ENCODE measurements around the gene FNBP1L. TPM values are rescaled to one million over a fixed set of nuclear protein-coding genes. Genes with fewer than 3 reads are reported as not detected.

FNBP1L gene
- total RNA-seq, 6 experiments from 2014 or later, result 9.0 to 15.6 (median 12.1) TPM

GRCh38 chr1:93592551-93592949, 144.6 kb downstream of the FNBP1L start:
- peak overlapping the region; percentile 80 to 95 (median 90) for H3K27ac ChIP-seq
- WGBS (ENCODE audit: insufficient coverage, low coverage, low lambda C conversion rate, missing lambda C conversion rate), result 12% methylated on average over 6 of the region's 6 CpGs

GRCh38 chr1:93593854-93594602, 146.1 kb downstream of the FNBP1L start:
- DNase-seq, result no peak
- no peaks in the 10 kb centered on the region for H3K9me3 ChIP-seq
- peak overlapping the region in 1 of 3 donors; percentile 95 for H3K27ac ChIP-seq
- ATAC-seq, result no peak
- intact Hi-C loops (cut with DNase I), result no loop called here
- 88% methylated on average over 8 of the region's 13 CpGs for WGBS (ENCODE audit: insufficient coverage, low coverage, low lambda C conversion rate, missing lambda C conversion rate)
- no peaks in the 10 kb centered on the region for H3K27me3 ChIP-seq
- H3K36me3 ChIP-seq, result peaks cover 0 to 10% (median 2%) of the 10 kb centered on the region in 4 donors
- TF ChIP-seq CTCF (IDR thresholded peaks at IDR 0.05) (no peak), POLR2A (IDR thresholded peaks at IDR 0.05) (no peak)
- H3K4me1 ChIP-seq, result peaks cover 0 to 46% (median 14%) of the 10 kb centered on the region in 4 donors
- H3K4me3 ChIP-seq, result no peak overlapping the region

More at GRCh38 chr1:93592551-93592949, 144.6 kb downstream of the FNBP1L start:
- TF ChIP-seq POLR2A (IDR thresholded peaks at IDR 0.05), result peak; percentile 7
- no peak for TF ChIP-seq CTCF (IDR thresholded peaks at IDR 0.05)
- H3K9me3 ChIP-seq, result no peaks in the 10 kb centered on the region
- intact Hi-C loops (cut with DNase I), result no loop called here
- peaks cover 0 to 46% (median 14%) of the 10 kb centered on the region in 4 donors for H3K4me1 ChIP-seq
- DNase-seq, result no peak
- ATAC-seq, result peak in 3 of 4 donors; percentile 38 to 66 (median 62)
- H3K36me3 ChIP-seq, result peaks cover 0 to 21% (median 3%) of the 10 kb centered on the region in 4 donors
- peak overlapping the region; percentile 29 to 52 (median 52) for H3K4me3 ChIP-seq
- no peaks in the 10 kb centered on the region for H3K27me3 ChIP-seq

GRCh38 chr1:93594603-93594880, 146.6 kb downstream of the FNBP1L start:
- Histone ChIP-seq H3K4me3 (no peak overlapping the region), H3K36me3 (peaks cover 0 to 8% (median 0%) of the 10 kb centered on the region in 4 donors), H3K9me3 (no peaks in the 10 kb centered on the region), H3K4me1 (peaks cover 0 to 46% (median 14%) of the 10 kb centered on the region in 4 donors), H3K27ac (no peak overlapping the region), H3K27me3 (no peaks in the 10 kb centered on the region)
- DNase-seq (no peak), ATAC-seq (no peak)
- intact Hi-C loops (cut with DNase I), result no loop called here
- no peak for TF ChIP-seq CTCF (IDR thresholded peaks at IDR 0.05)
- no CpG with 5 or more reads among the region's 1 CpG for WGBS (ENCODE audit: insufficient coverage, low coverage, low lambda C conversion rate, missing lambda C conversion rate)

GRCh38 chr1:93595266-93595665, 147.3 kb downstream of the FNBP1L start:
- H3K36me3 ChIP-seq, result peaks cover 0 to 8% (median 0%) of the 10 kb centered on the region in 4 donors
- H3K4me3 ChIP-seq, result no peak overlapping the region
- WGBS (ENCODE audit: insufficient coverage, low coverage, low lambda C conversion rate, missing lambda C conversion rate), result 69% methylated on average over 2 of the region's 2 CpGs
- H3K9me3 ChIP-seq, result no peaks in the 10 kb centered on the region
- H3K4me1 ChIP-seq, result peaks cover 0 to 46% (median 14%) of the 10 kb centered on the region in 4 donors
- TF ChIP-seq POLR2A (IDR thresholded peaks at IDR 0.05), result no peak
- no peak for TF ChIP-seq CTCF (IDR thresholded peaks at IDR 0.05)
- intact Hi-C loops (cut with DNase I), result no loop called here
- H3K27me3 ChIP-seq, result no peaks in the 10 kb centered on the region
- ATAC-seq (no peak), DNase-seq (no peak)
- no peak overlapping the region for H3K27ac ChIP-seq

All from right lobe of liver (tissue), 6 donors.